Aorta (tissue), 5 donors: Measurements from ENCODE around the gene IER5. TPM values are rescaled to one million over a fixed set of nuclear protein-coding genes. Genes with fewer than 3 reads are reported as not detected.

Experiments
- ATAC-seq: fragments of 200-7000 bp; cut with Tn5 transposase; one replicate; pipeline ENCODE4 v1.9.1; 2022; ENCODE audit warnings: moderate library complexity; ENCODE audit not compliant: low FRiP score
- DNase-seq, 2 donors: peaks; one replicate each; pipeline ENCODE4 v3.0.0-alpha.2; 2020
- H3K27ac ChIP-seq, 2 donors: one replicate each; pipeline ENCODE4 v1.5.1; 2013; ENCODE audit warnings: low read length in 2 of 2, mild to moderate bottlenecking in 2 of 2, moderate library complexity in 2 of 2, control low read depth in 1 of 2, inconsistent platforms in 1 of 2, low read depth in 1 of 2
- H3K27me3 ChIP-seq, 2 donors: one replicate each; pipeline ENCODE4 v1.6.1; 2013; ENCODE audit warnings: control low read depth in 1 of 2, low read length in 1 of 2, mild to moderate bottlenecking in 1 of 2, moderate library complexity in 1 of 2; ENCODE audit not compliant: insufficient read depth in 2 of 2, control insufficient read depth in 1 of 2
- H3K36me3 ChIP-seq, 2 donors: one replicate each; pipeline ENCODE4 v1.6.1; 2013; ENCODE audit warnings: control low read depth in 1 of 2, low read length in 1 of 2, mild to moderate bottlenecking in 1 of 2; ENCODE audit not compliant: insufficient read depth in 2 of 2, control insufficient read depth in 1 of 2
- H3K4me1 ChIP-seq, 2 donors: one replicate each; pipeline ENCODE4 v1.6.1; 2013; ENCODE audit warnings: low read length in 2 of 2, control low read depth in 1 of 2, mild to moderate bottlenecking in 1 of 2, moderate library complexity in 1 of 2; ENCODE audit not compliant: insufficient read depth in 2 of 2, control insufficient read depth in 1 of 2
- H3K4me3 ChIP-seq, 2 donors: one replicate each; pipeline ENCODE4 v1.5.1; 2013; ENCODE audit warnings: low read length in 2 of 2, control low read depth in 1 of 2, mild to moderate bottlenecking in 1 of 2
- H3K9me3 ChIP-seq: one replicate; pipeline ENCODE4 v1.6.1; 2013; ENCODE audit warnings: mild to moderate bottlenecking, low read length; ENCODE audit not compliant: control insufficient read depth
- WGBS, 2 donors: extraction: QIAGEN DNeasy Blood & Tissue Kit; methylation state at CpG; one replicate each; pipeline ENCODE4 v1.1.7; 2013; 5-methylcytosine and 5-hydroxymethylcytosine counted together
- intact Hi-C, 2 donors: fragments of 100-400 bp; cut with DNase I; formaldehyde crosslinking; loops; one replicate each; pipeline versions ENCODE4 v1.14.2 to v1.15.0; 2022
- polyA plus RNA-seq, 2 donors: library from polyadenylated mRNA; stranded (reverse); fragments of 200-250 nt; gene quantifications; one replicate each; pipeline ENCODE4 v1.2.3, GENCODE V29; 2013
- total RNA-seq, 2 donors: library from RNA; stranded (reverse); fragmentation: NEBNext Ultra II Directional; extraction: Animal tissue kit (Norgen Biotek cat#: 25700); gene quantifications; one replicate each; pipeline ENCODE4 v1.2.1, GENCODE V29; 2021
- donor health status: healthy with polysubstance abuse.
- donor health status: Bipolar disorder and iron deficiency.
- donor health status: DM: no; HTN: no; CAD: no.
- donor health status: DM: no; HTN: no; CAD: no.
- donor health status: DM: yes; HTN: yes; CAD: no.

The IER5 gene
- total and polyA plus RNA-seq, 4 donors: 7.4 to 42.2 (median 11.4) TPM

GRCh38 chr1:181099152-181100014 is 10.9 kb downstream of the IER5 start:
- 15 to 25% methylated on average over 11 of the region's 11 CpGs for WGBS, 2 donors
- H3K27ac ChIP-seq: no peak overlapping the region

GRCh38 chr1:181100015-181100905 is 11.8 kb downstream of the IER5 start:
- H3K4me1 ChIP-seq: peaks cover 0 to 5% of the 10 kb centered on the region in 2 donors
- ATAC-seq (no peak), DNase-seq (no peak)
- no peak overlapping the region for H3K4me3 ChIP-seq
- intact Hi-C loops: no loop called here
- no peaks in the 10 kb centered on the region for H3K9me3 ChIP-seq
- WGBS, 2 donors: 72 to 80% methylated on average over 10 of the region's 10 CpGs
- no peak overlapping the region for H3K27ac ChIP-seq
- H3K27me3 ChIP-seq: no peaks in the 10 kb centered on the region
- no peaks in the 10 kb centered on the region for H3K36me3 ChIP-seq

More at GRCh38 chr1:181099152-181100014, 10.9 kb downstream of the IER5 start:
- Histone ChIP-seq H3K4me3 (no peak overlapping the region), H3K9me3 (no peaks in the 10 kb centered on the region), H3K4me1 (peaks cover 0 to 11% of the 10 kb centered on the region in 2 donors), H3K36me3 (no peaks in the 10 kb centered on the region), H3K27me3 (no peaks in the 10 kb centered on the region)
- intact Hi-C loops: no loop called here
- no peak for ATAC-seq
- DNase-seq: no peak

- DNase-seq: no peak
- no peak overlapping the region for H3K27ac ChIP-seq
- H3K4me3 ChIP-seq: no peak overlapping the region
- WGBS, 2 donors: 97 to 98% methylated on average over 4 of the region's 4 CpGs
- H3K4me1 ChIP-seq: no peaks in the 10 kb centered on the region
- no peaks in the 10 kb centered on the region for H3K36me3 ChIP-seq
- no peaks in the 10 kb centered on the region for H3K27me3 ChIP-seq
- H3K9me3 ChIP-seq: no peaks in the 10 kb centered on the region
- intact Hi-C loops: no loop called here
- ATAC-seq: no peak
Observed at GRCh38 chr1:181100934-181101333, 12.4 kb downstream of the IER5 start.

GRCh38 chr1:181101581-181102226 is 13.2 kb downstream of the IER5 start:
- DNase-seq (no peak), ATAC-seq (no peak)
- 80% methylated on average over 9 of the region's 9 CpGs for WGBS, 2 donors
- intact Hi-C loops: no loop called here
- Histone ChIP-seq H3K9me3 (no peaks in the 10 kb centered on the region), H3K27me3 (no peaks in the 10 kb centered on the region), H3K36me3 (no peaks in the 10 kb centered on the region), H3K4me1 (no peaks in the 10 kb centered on the region), H3K4me3 (no peak overlapping the region), H3K27ac (no peak overlapping the region)

GRCh38 chr1:181102841-181103240 is 14.3 kb downstream of the IER5 start:
- Histone ChIP-seq H3K9me3 (no peaks in the 10 kb centered on the region), H3K27ac (no peak overlapping the region), H3K27me3 (no peaks in the 10 kb centered on the region), H3K36me3 (no peaks in the 10 kb centered on the region), H3K4me3 (no peak overlapping the region), H3K4me1 (no peaks in the 10 kb centered on the region)
- intact Hi-C loops: no loop called here
- DNase-seq: no peak
- no peak for ATAC-seq

- ATAC-seq (no peak), DNase-seq (no peak)
- WGBS, 2 donors: 97% methylated on average over 7 of the region's 7 CpGs
- Histone ChIP-seq H3K4me3 (no peak overlapping the region), H3K4me1 (no peaks in the 10 kb centered on the region), H3K36me3 (no peaks in the 10 kb centered on the region), H3K27ac (no peak overlapping the region), H3K9me3 (no peaks in the 10 kb centered on the region), H3K27me3 (no peaks in the 10 kb centered on the region)
- intact Hi-C loops: no loop called here
Observed at GRCh38 chr1:181103399-181103798, 14.9 kb downstream of the IER5 start.

- H3K27me3 ChIP-seq: no peaks in the 10 kb centered on the region
- no peaks in the 10 kb centered on the region for H3K9me3 ChIP-seq
- H3K27ac ChIP-seq: peak overlapping the region in 1 of 2 donors; percentile 55
- H3K36me3 ChIP-seq: no peaks in the 10 kb centered on the region
- 28 to 29% methylated on average over 17 of the region's 17 CpGs for WGBS, 2 donors
- peak; percentile 19 for ATAC-seq
- H3K4me3 ChIP-seq: peak overlapping the region; percentile 67 to 68
- H3K4me1 ChIP-seq: no peaks in the 10 kb centered on the region
- intact Hi-C loops: no loop called here
- no peak for DNase-seq
Observed at GRCh38 chr1:181104042-181104789, 15.7 kb downstream of the IER5 start.

GRCh38 chr1:181104790-181105133 is 16.3 kb downstream of the IER5 start:
- 0% methylated on average over 20 to 28 of the region's 28 CpGs for WGBS, 2 donors
- intact Hi-C loops: no loop called here
- Histone ChIP-seq H3K27me3 (no peaks in the 10 kb centered on the region), H3K4me3 (peak overlapping the region; percentile 67 to 68), H3K4me1 (no peaks in the 10 kb centered on the region), H3K36me3 (no peaks in the 10 kb centered on the region), H3K9me3 (no peaks in the 10 kb centered on the region), H3K27ac (peak overlapping the region in 1 of 2 donors; percentile 55)
- ATAC-seq (no peak), DNase-seq (peak in 1 of 2 donors; percentile 85)
